ENCODE data around the gene TENT5C. TPM values are rescaled to one million over a fixed set of nuclear protein-coding genes. Genes with fewer than 3 reads are reported as not detected.

Gene TENT5C
- total RNA-seq, 1 experiment from 2014 or later, result 1.4 TPM

GRCh38 chr1:117578466-117578865 lies 27.4 kb upstream of the TENT5C start:
- ChIA-PET CTCF (no interaction called here), POLR2A (no interaction called here), RAD21 (ENCODE audit: low non-redundant PET in 1 of 2, low total read pairs in 2 of 2, uncharacterized antibody in 2 of 2, unreplicated experiment in 2 of 2) (no interaction called here)
- intact Hi-C loops (cut with micrococcal nuclease), result no loop called here
- Histone ChIP-seq H3K9me2 (ENCODE audit: insufficient read depth) (no peaks in the 10 kb centered on the region), H3K36me3 (ENCODE audit: control insufficient read depth in 1 of 2, insufficient read depth in 2 of 2, low read length in 2 of 2) (no peaks in the 10 kb centered on the region), H3K79me2 (ENCODE audit: insufficient read depth, low read length) (no peaks in the 10 kb centered on the region), H3K4me1 (ENCODE audit: control insufficient read depth in 1 of 2, insufficient read depth in 2 of 2, low read length in 2 of 2) (no peaks in the 10 kb centered on the region), H3K27me3 (ENCODE audit: insufficient read depth, low read length) (no peaks in the 10 kb centered on the region), H3K4me2 (ENCODE audit: low read length) (no peak overlapping the region), H3K9ac (ENCODE audit: low read length) (no peak overlapping the region), H2AFZ (ENCODE audit: low read depth, low read length, poor library complexity, severe bottlenecking) (no peak overlapping the region), H3K4me3 (replicated peaks in 1 of 2; ENCODE audit: low read depth in 1 of 2, low read length in 2 of 2) (no peak overlapping the region), H4K20me1 (ENCODE audit: insufficient read depth) (no peaks in the 10 kb centered on the region), H3K27ac (ENCODE audit: low read depth, low read length) (no peak overlapping the region), H3K9me3 (ENCODE audit: control insufficient read depth in 1 of 2, insufficient read depth in 1 of 2, low read depth in 1 of 2, low read length in 2 of 2) (no peaks in the 10 kb centered on the region)
- no TSS peak for BruUV-seq (replicated peaks)
- TF ChIP-seq, protein P1, sequence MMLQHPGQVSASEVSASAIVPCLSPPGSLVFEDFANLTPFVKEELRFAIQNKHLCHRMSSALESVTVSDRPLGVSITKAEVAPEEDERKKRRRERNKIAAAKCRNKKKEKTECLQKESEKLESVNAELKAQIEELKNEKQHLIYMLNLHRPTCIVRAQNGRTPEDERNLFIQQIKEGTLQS (IDR thresholded peaks at IDR 0.05), result no peak
- TF ChIP-seq ZFX (IDR thresholded peaks at IDR 0.05), result no peak
- no peak for TF ChIP-seq EZH2 (IDR thresholded peaks at IDR 0.05)
- no peak for TF ChIP-seq REST (IDR thresholded peaks at IDR 0.05; ENCODE audit: low read depth)
- no peak for TF ChIP-seq SP1 (IDR thresholded peaks at IDR 0.05; ENCODE audit: low read depth)
- no peak for TF ChIP-seq FOSL1 (IDR thresholded peaks at IDR 0.05; ENCODE audit: low read depth)
- DNase-seq (ENCODE audit: low read depth, low spot score), result no peak
- ATAC-seq, result no peak
